IPS-18c (cell line): ENCODE data around the gene UBP1.
"Not testable (repeated sequence)": the region's sequence is repeated elsewhere in the genome, so short reads cannot be mapped to it uniquely, and the experiment has no call there.

Source experiments
- H3K4me3 ChIP-seq: 2 replicates; pipeline ENCODE4 v1.7.0; 2013; ENCODE audit warnings: low read depth, mild to moderate bottlenecking, low read length, moderate library complexity; ENCODE audit not compliant: insufficient read depth
- H3K9me3 ChIP-seq: one replicate; pipeline ENCODE4 v1.6.1; 2013; ENCODE audit warnings: mild to moderate bottlenecking, low read length, moderate library complexity; ENCODE audit not compliant: control insufficient read depth, insufficient read depth

Gene UBP1

GRCh38 chr3:33373082-33373437, 67.1 kb downstream of the UBP1 start:
- H3K9me3 ChIP-seq: no peaks in the 10 kb centered on the region
- no peak overlapping the region for H3K4me3 ChIP-seq

- no peak overlapping the region for H3K4me3 ChIP-seq
These were observed 67.8 kb downstream of the UBP1 start for GRCh38 chr3:33372218-33373081.

GRCh38 chr3:33364531-33365128, 75.6 kb downstream of the UBP1 start:
- no peaks in the 10 kb centered on the region for H3K9me3 ChIP-seq
- H3K4me3 ChIP-seq: no peak overlapping the region

More at GRCh38 chr3:33372218-33373081, 67.8 kb downstream of the UBP1 start:
- H3K9me3 ChIP-seq: no peaks in the 10 kb centered on the region

GRCh38 chr3:33364060-33364459, 76.1 kb downstream of the UBP1 start:
- H3K9me3 ChIP-seq: no peaks in the 10 kb centered on the region
- H3K4me3 ChIP-seq: no peak overlapping the region

GRCh38 chr3:33363113-33363800, 76.9 kb downstream of the UBP1 start:
- Histone ChIP-seq H3K9me3 (no peaks in the 10 kb centered on the region), H3K4me3 (no peak overlapping the region)

GRCh38 chr3:33360136-33360825, 79.9 kb downstream of the UBP1 start:
- Histone ChIP-seq H3K9me3 (no peaks in the 10 kb centered on the region), H3K4me3 (no peak overlapping the region)

GRCh38 chr3:33358172-33358781, 81.9 kb downstream of the UBP1 start:
- Histone ChIP-seq H3K4me3 (no peak overlapping the region), H3K9me3 (no peaks in the 10 kb centered on the region)

- Histone ChIP-seq H3K4me3 (no peak overlapping the region), H3K9me3 (no peaks in the 10 kb centered on the region)
These were observed 84.6 kb downstream of the UBP1 start for GRCh38 chr3:33355611-33356010.

- Histone ChIP-seq H3K4me3 (no peak overlapping the region), H3K9me3 (peaks cover 2% of the 10 kb centered on the region)
These were observed 100.4 kb downstream of the UBP1 start for GRCh38 chr3:33339758-33340157.

- H3K4me3 ChIP-seq, H3K9me3 ChIP-seq: not testable (repeated sequence)
These were observed 101.2 kb downstream of the UBP1 start for GRCh38 chr3:33338936-33339465.
